Measurements from ENCODE around the gene PLEKHA7. TPM values are rescaled to one million over a fixed set of nuclear protein-coding genes. Genes with fewer than 3 reads are reported as not detected.
A peak's percentile ranks its signal among the peaks of the same experiment; 100 is the strongest.
"Not testable (repeated sequence)": the region's sequence is repeated elsewhere in the genome, so short reads cannot be mapped to it uniquely, and the experiment has no call there.

The PLEKHA7 gene
- total RNA-seq, 1 experiment from 2014 or later = 43.1 TPM

GRCh38 chr11:17012179-17012578 lies 2.0 kb downstream of the PLEKHA7 start:
- DNase-seq (ENCODE audit: low read depth) = no peak

GRCh38 chr11:17010851-17011420 lies 3.3 kb downstream of the PLEKHA7 start:
- no peak for DNase-seq (ENCODE audit: low read depth)

GRCh38 chr11:17008099-17008498 lies 6.1 kb downstream of the PLEKHA7 start:
- no peak for DNase-seq (ENCODE audit: low read depth)

- DNase-seq (ENCODE audit: low read depth) = peak; percentile 34
Observed at GRCh38 chr11:17005646-17006045, 8.6 kb downstream of the PLEKHA7 start.

GRCh38 chr11:17004486-17005148 lies 9.6 kb downstream of the PLEKHA7 start:
- no peak for DNase-seq (ENCODE audit: low read depth)

DNA sequence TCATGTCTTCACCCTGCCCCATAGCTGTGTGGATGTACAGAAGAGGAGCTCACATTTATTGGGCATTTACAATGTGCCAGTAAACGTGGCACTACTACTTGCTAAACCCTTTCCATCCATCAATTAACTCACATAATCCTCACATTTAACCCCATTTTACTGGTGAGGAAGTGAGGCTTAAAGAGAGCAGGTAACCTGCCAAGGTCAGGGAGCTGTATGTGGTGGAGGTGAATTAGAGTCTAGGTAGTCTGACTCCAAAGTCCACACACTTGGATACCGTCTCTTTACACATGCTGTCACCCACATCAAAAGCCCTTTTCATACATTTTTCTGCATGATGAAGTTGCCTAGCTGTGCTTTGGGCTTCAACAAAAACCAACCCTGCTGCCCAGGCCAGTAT lies 10.8 kb downstream of the PLEKHA7 start:
- no peak for DNase-seq (ENCODE audit: low read depth)

DNA sequence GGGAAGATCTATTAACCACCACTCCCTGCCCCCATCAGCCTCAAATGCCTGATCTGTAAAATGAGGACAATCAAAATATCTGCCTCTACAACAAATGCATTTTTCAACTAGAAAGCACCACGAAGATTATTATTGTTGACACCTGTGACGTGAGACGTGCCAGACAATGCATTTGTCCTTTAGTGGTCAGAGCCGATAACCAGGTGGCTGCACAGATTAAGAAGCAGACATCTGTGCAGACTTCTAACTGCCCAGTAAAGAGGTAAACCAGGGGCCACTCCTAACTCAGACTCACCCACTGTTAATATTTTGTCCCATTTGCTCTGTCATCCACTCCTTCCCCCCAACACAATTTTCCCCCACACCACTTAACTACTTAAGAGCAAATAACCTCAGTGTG lies 11.7 kb downstream of the PLEKHA7 start:
- no peak for DNase-seq (ENCODE audit: low read depth)

DNA sequence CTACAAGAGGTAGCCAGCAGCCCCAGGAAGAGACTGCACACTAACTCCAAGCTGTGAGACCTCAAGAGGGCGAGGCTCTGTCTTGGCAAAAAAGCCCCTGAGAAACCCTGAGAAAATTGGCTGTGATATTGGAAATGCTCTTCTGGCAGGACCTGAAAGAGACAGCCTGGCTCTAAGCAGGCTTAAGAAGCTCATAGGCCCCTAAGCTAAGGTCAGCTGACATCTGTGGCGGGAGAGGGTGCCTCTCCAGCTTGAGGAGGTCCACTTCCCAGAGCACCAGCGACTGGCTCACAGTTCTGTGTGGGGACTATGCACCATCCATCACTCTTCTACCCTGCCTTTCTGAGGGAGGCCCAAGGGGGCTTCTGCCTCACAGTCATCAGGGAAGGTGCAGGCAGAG lies 12.4 kb downstream of the PLEKHA7 start:
- DNase-seq (ENCODE audit: low read depth) = no peak

DNA sequence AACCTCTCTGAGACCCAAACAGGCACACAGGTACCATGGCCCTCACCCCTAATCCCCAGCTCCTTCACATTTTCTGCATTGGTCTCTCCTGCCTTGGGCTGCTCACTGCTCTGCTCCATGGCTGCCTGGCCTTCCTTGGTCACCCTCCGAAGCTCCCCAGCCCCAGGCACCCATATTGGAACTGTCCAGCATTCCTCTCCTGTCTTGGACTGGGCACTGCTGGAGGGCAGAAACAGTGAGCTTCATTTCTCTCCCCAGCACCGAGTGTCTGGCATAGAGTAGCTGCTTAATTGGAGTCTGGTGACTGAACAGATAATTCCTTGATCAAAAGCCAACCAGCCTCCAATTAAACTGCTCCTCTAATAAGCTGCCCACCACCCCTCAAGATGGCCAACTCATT lies 13.2 kb downstream of the PLEKHA7 start:
- DNase-seq (ENCODE audit: low read depth) = no peak

GRCh38 chr11:17000253-17000652 lies 14.0 kb downstream of the PLEKHA7 start:
- DNase-seq (ENCODE audit: low read depth) = not testable (repeated sequence)

GRCh38 chr11:16999116-16999515 lies 15.1 kb downstream of the PLEKHA7 start:
- no peak for DNase-seq (ENCODE audit: low read depth)

- no peak for DNase-seq (ENCODE audit: low read depth)
Observed at GRCh38 chr11:16997624-16998023, 16.6 kb downstream of the PLEKHA7 start.

DNA sequence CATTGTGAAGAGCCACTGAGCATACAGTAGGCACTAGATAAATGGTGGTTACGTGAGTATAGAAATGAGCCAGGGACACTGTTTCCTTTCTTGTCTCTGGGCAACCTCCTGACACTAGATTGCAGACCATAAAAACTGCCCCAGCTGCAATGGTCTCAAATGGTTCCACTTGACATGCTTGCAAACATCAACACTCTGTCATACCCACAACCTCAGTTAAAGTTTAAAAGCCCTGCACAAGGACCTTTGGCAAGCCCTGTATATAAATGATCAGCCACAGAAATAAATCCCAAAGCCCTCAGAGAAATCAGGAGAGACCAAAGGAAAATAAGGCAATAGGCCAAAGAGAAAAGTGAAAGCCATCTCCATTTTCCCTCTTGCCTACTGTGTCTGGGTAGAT lies 20.7 kb downstream of the PLEKHA7 start:
- DNase-seq (ENCODE audit: low read depth) = no peak

- no peak for DNase-seq (ENCODE audit: low read depth)
Observed at GRCh38 chr11:16992846-16993245, 21.4 kb downstream of the PLEKHA7 start.

DNA sequence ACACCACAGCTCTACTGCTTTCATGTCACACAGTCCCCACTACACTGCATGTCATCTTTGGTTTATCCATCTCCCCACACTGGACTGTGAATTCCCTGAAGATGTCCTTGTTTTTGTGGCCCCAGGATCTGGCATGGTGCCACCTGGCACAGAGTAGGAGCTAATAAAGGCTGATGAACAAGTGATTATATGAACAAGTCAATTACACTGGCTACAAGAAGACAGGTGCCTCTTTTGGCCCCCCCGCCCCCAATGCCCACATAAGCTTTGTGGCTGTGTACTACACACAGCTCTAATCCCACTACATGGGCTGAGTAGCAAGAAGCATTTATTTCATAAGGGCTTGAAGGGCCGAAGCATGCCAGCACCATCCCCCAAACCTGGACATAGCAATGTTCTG lies 24.7 kb downstream of the PLEKHA7 start:
- DNase-seq (ENCODE audit: low read depth) = no peak

GRCh38 chr11:16987205-16987568 lies 27.0 kb downstream of the PLEKHA7 start:
- DNase-seq (ENCODE audit: low read depth) = peak; percentile 14

DNA sequence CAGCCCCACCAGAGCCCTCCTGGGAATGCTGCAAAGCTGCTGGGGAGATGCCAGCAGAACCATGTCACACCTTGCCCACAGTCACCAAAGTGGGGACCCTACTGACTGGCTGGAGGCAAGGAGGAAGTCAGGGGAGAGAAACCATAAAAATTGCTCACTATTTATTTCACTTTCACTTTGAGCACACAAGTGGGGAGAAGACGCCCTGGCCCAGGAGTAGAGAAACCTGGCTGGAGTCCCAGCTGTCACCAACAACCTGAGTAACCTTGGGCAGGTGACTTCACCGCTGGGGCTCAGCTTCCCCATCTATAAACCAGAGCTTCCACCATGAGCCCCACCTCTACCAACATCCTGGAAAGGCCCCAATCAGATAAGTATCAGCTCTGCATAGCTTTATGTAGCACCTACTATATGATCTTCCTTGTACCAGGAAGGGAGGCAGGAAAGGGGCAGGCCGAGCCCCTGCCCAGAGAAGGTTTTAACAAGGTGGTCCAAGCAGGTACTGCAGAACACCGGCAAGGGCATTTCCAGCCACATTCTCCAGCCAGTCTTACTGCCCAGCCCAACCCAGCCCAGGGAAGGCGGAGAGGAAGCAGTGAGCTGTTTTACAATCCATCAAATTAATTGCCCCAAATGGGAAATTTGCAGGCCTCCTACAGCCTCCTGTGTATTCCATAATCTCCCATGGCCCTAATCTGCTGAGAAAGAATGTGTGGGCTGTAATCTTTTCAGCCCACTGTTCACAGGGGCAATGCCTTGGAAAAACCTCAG lies 27.6 kb downstream of the PLEKHA7 start:
- DNase-seq (ENCODE audit: low read depth) = peak; percentile 48

GRCh38 chr11:16985297-16985696 lies 28.9 kb downstream of the PLEKHA7 start:
- DNase-seq (ENCODE audit: low read depth) = no peak

DNA sequence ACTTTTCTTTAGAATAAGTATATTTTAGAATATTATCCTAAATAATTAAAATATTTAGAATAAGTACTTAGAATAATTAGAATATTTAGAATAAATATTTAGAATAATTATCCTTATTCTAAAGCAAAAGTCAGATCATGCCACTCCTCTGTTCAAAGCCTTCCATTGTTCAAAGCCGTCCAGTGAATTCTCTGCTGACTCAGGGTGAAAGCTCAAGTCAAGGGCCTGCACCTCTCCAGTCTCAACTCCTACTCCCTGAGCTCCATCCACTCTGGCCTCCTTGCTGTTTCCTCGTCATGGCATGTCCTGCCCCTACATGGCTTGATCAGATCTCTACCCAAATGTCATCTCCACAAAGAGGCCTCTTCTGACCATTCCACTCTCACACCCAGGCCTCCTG lies 30.0 kb downstream of the PLEKHA7 start:
- no peak for DNase-seq (ENCODE audit: low read depth)

DNA sequence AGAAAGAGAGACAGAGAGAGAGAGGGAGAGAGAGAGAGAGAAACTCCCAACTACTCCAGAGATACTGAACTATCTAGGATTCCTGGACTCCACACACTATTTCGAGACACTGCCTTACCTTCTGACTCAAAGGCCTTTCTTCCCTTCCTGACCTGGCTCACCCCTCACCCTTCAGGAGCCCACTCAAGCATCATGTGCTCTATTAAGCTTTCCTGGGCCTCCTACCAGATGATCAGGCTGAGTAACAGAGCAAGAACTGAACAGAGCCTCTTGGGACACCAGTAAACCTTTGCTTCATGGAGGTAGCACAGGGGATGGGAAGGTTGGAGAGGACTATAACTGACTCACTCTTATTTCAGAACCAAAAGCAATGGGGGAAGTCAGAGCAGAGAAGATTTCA lies 31.4 kb downstream of the PLEKHA7 start:
- DNase-seq (ENCODE audit: low read depth) = peak; percentile 15

- peak; percentile 22 for DNase-seq (ENCODE audit: low read depth)
Observed at GRCh38 chr11:16982256-16982671, 31.9 kb downstream of the PLEKHA7 start.

DNA sequence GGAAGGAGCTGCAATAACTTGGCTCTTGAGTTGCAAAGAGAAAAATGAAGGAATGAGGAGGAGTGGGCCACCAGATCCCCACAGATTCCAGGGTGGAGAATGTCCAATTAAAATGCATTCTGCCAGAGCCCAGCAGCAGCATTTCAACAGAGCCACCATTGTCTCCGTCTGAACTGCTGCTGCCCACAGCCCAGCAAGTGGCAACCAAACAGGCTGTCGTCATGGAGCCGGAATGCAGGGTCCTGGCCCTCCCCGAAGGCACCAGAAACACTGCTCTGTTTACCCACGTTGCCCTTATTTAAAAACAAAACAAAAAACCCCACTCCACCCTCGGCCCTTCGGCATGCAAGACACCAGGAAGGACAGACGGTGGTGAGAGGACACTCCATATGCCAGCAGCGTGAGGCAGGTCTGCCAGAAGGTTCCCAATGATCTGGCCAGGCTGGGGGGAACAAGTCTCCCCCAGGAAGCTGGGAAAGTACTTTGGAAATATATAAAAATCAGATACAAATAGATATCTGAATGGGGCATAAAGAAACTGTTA lies 32.5 kb downstream of the PLEKHA7 start:
- DNase-seq (ENCODE audit: low read depth) = peak; percentile 93

Measured in M059J (cell line).